GM20431 (cell line): ENCODE results near the gene TUBB4A.
"Not testable (repeated sequence)": the region's sequence is repeated elsewhere in the genome, so short reads cannot be mapped to it uniquely, and the experiment has no call there.

Source experiments
- in situ Hi-C: fragments of 300-500 bp; cut with MseI, MboI; formaldehyde crosslinking; loops from one replicate; pipeline ENCODE4 v1.15.0; 2020; ENCODE audit warnings: low sequenced_read_pairs; ENCODE audit not compliant: unreplicated experiment

TUBB4A gene

DNA sequence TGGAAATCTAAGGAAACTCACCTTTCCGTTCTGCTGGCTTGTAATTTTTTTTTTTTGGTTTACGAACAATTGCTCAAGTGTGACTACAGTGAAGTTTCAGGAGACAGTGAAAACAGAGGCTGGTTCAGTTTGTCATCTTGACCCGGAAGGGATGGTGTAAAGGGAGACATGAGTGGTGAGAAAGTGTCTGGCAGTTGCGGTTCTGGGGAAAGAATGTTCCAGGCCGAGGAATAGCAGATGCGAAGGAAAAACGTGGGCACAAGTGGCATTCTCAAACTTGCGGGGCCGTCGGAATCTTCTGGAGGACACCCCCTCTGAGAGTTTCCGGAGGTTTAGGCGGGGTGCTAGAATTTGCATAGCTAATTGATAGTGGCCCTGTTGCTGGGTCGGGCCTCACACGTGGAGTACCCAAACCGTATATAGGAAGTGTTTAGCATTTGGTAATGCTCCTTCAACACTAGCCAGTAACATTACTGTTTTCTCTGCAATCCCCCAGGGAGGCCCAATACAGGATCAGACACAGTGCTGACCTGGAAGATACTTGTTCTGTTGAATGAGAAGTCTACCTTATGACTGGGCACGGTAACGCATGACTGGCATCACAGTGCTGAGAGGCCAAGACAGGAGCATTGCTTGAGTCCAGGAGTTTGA is 25.9 kb upstream of the TUBB4A start:
- in situ Hi-C loops: no loop called here

DNA sequence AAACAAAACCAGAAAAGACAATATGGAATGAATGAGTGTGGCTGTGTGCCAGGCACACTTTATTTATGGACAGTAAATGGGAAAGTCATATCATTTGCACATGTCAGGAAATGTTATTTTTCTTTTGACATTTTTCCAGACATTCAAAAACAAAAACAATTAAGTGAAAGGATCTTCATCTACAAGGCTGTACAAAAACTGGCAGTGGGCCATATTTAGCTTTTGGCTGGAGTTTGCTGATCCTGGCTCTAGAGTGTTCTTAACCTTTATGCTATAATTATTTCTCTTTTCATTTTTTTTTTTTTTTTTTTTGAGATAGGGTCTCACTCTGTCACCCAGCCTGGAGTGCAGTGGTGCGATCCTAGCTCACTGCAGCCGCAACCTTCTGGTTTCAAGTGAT is 22.2 kb upstream of the TUBB4A start:
- in situ Hi-C loops: no loop called here

DNA sequence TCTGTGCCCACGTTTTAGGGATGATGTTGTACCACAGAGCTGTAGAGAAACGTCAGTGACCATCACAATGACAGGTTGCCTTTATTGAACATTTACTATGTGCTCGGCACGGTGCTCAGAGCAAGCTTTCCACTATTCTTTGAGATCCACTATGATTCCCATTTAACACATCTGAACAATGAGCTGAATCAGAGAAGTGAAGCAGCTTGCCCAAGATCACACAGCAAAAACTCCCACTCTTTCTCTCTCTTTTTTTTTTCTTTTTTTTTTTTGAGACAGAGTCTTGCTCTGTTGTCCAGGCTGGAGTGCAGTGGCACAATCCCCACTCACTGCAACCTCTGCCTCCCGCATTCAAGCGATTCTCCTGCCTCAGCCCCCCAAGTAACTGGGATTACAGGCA is 20.6 kb upstream of the TUBB4A start:
- in situ Hi-C loops: no loop called here

DNA sequence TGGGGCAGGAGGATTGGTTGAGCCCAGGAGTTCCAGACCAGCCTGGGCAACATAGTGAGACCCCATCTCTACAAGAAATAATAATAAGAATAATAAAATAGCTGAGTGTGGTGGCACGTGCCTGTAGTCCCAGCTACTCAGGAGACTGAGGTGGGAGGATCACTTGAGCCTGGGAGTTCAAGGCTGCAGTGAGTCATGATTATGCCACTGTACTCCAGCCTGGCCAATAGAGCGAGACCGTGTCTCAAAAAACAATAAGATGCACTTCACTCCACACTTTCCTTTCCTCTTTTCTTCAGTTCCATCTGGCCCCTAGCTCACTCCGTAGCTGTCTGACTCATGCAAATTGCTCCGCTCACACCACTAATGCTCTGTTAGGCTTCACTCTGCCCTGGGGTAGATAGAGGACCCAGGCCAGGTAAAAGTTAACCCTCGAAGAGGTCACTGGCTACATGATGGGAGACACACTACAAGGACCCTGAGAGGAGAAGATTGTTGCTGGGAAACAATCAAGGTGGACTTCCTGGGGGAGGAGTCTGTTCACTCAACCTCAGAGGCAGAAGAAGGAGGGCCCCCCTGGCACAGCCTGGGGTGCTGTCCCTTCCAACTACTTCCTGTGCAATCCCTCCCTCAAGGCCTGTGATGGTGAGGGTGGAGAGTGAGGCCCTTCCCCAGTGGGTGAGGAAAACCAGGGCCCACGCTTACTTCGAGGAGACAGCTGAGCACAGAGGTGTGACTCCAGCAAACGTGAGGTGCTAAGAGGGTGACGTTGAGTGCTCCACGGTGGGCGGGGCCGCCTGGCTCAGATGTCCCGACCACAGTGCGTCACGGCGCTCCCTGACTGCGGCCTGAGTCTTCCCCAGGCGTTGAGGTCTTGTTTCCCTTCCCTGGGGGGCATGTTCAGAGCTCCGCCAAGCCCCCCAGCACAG is 19.9 kb upstream of the TUBB4A start:
- in situ Hi-C loops: no loop called here

DNA sequence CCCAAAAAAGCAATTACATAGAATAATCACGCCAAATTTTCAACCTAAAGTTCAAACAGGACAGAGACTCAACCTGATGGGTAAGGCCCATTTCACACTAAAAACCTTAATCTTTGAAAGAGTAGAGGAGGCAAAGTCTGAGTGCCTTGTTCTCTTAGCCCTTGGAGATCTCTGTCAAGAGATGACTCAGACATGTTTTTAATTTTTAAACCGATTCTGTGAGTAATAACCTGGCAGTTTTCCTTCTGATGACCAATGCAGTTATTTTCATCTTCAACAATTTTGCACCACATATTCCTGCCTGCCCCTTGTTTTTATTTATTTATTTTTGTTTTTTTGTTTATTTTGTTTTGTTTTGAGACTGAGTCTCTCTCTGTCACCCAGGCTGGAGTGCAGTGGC is 17.2 kb upstream of the TUBB4A start:
- in situ Hi-C loops: no loop called here

DNA sequence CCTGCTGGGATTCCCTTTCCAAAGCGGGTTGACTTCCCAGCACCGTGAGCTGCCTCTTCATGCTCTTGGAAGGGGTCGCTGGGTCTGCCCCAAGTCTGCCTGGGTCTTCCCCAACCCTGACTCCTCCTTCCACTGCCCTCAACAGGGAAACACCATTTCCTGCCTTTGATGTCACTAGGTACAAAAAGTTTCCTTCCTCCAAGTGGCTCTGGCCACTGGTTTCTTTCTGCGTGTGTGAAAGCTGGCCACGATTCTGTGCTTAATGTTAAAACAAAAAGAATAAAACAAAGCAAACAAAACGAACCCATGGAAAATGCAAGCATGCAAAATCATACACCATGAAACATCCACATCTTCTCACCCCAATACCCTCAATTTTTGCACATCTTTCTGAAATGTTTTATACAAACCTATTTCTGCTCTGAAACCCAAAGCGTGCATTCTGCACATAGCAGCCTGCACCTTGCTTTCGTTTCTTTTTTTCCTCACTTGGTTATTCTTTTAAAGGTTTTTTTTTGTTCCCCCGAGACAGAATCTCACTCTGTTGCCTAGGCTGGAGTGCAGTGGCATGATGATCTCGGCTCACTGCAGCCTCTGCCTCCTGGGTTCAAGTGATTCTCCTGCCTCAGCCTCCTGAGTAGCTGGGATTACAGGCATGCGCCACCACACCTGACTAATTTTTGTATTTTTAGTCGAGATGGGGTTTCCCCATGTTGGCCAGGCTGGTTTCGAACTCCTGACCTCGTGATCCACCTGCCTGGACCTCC is 16.2 kb upstream of the TUBB4A start:
- in situ Hi-C loops: no loop called here

DNA sequence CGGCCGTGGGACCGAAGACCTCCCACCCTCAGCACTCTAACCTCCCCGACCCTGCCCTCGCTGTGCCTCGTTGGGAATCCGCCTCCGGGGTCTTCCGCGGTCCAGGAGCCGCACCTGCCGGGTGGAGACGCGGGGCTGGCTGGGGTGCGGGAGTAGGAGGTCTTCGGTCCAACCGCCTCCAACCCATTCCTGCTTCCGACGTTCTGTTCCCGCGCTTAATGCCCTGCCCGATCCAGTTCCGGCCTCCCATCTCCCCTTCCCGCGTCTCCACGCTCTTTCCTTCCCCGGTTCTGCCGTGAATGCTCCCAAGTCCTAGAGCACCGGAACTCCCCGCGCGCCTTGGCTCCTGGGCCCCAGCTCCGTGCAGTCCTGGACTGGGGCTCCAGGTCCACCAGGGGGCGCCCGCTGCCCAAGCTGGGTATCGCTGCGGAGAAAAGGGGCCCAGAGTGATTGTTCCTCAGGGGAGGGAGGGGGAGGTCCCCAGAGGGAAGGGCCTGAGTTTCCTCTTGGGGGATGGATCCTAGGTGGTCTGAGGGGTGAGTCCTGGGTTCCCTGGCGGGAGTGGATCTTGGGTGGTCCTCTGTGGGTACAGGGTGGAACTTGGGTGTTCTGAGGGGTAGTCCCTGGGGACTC is 14.7 kb upstream of the TUBB4A start:
- in situ Hi-C loops: no loop called here

DNA sequence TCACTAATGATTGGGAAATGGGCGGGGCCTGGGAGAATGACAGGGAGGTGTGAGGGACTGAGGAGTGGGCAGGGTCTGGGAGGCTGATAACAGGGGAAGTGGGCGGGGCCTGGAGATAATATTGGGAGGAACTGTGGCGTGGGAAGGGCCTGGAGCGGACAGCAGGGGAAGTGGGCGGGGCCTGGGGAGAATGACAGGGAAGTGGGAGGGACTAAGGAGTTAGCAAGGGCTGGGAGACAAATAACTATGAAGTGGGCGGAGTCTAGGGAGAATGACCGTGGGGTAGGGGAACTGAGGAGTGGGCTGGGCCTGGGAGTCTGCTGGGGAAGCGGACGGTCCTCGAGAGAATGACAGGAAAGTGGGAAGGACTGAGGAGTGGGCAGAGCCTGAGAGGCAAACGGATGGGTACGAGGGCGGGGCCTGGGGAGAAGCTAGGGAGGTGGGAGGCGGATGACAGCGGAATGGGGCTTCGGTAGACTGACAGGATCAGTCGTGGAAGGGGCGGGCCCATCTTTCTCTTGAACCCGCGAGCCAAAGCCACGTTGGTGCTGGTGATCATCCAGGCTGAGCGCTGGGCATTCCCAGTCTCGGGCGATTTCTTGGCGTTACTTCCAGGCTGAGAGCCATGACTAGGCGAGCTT is 14.0 kb upstream of the TUBB4A start:
- in situ Hi-C loops: no loop called here

DNA sequence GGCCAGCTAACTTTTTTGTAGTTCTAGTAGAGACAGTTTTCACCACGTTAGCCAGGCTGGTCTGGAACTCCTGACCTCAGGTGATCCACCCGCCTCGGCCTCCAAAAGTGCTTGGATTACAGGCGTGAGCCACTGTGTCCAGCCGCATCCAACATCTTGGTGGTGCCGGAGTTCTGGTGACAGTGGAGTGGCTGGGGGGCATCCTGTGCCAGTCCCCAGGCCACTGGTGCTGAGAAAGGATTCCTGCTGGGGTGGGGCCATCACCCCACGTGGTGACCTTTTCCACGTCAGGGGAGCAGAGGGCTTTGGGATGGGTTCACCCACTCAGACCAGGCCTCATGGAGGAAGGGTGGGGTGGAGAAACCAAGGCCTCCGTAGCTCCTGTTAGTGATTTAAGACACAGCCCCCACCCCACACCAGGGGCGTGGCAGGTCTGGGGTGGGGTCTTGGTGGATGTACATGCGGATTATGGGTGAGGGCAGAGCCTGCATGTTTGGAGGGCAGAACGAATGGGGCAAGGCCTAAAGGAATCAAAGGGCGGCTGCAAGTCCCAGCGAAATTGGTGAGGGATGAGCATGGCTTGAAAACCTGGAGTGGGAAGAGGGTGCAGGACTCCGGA is 12.9 kb upstream of the TUBB4A start:
- in situ Hi-C loops: no loop called here

DNA sequence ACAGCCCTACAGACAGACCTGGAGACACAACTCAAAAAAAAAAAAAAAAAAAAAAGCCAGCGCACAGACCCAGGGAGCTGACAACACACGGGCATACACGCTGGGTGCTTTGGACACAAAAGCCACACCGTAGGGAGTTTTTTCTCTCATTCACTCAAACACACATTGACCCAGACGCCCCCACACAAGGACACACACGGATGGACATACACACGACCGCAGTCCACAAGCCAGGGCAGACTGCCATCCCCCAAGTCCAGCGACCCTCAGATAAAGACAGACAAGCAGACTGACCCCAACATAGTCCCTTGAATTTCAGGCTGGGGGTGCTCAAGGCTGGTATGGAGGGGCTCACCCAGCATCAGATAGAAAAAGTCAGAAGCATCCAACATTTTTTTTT is 12.0 kb upstream of the TUBB4A start:
- in situ Hi-C loops: no loop called here

DNA sequence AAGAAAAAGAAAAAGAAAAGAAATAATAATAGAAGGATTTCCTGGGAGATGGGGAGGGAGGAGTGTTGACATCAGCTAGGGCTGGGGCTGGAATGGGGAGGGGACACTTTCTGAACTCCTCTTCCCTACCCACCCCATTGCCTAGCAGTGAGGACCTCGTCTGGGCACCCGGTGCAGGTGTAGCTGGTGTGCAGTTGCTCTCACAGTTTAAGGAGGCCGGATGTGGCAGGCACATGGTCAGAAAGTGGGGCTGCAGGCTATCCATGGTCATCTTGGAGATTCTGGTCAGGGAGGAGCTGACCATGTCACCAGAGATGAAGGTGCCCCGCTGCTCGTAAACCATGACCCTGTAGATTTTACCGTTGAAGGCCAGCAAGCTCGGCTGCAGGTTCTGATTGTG is 8.5 kb upstream of the TUBB4A start:
- in situ Hi-C loops: no loop called here

DNA sequence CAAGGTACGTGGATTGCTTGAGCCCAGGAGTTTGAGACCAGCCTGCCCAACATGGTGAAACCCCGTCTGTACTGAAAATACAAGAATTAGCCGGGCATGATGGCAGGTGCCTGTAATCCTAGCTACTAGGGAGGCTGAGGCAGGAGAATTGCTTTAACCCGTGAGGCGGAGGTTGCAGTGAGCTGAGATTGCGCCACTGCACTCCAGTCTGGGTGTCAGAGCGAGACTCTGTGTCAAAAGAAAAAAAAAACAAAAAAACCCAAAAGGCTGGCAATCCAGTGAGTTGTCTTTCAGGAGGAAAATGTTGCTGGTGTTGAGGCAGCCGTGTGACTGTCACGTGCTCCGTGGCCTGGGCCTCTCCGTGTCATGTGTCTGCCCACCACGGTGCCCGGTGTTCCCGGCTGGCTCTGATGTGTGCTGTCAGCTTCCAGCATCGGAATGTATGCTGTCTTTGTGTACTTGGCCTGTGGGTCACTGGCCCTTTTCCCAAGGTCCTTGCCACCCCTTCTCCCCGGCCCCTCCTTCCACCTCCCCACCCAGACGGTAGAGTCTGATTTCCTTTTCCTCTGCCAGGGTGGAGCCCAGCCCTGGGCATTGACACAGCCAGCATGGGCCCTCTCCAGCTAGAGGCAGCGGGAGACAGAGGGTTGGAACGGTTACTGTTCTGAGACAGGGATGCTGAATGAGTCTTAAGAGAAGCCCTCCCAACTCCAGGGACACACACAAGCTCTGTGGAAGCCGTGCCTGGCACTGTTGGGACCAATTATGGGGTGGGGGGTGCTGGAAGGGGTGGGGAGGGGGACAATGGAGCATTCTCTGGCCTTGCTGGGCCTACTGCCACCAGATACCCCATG is 7.2 kb upstream of the TUBB4A start:
- in situ Hi-C loops: no loop called here

DNA sequence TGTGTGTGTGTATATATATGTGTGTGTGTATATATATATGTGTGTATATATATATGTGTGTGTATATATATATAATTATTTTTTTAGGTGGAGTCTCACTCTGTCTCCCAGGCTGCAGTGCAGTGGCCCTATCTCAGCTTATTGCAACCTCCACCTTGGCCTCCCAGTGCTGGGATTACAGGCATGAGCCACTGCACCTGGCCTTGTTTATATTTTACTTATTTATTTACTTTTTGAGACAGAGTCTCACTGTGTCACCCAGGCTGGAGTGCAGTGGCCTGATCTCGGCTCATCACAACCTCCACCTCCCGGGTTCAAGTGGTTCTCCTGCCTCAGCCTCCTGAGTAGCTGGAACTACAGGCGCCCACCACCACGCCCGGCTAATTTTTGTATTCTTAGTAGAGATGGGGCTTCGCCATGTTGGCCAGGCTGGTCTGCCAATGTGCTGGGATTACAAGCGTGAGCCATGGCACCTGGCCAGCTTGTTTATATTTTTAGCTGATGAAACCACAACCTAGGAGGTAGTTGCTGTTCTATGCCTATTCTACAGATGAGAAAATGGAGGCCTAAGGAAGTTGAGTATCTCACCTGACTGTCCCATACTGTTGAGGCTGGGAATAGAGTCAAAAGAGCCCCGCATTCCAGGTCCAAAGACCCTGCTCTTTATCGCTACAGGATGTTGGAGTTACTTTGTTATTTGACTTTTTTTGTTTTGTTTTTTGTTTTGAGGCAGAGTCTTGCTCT is 6.1 kb upstream of the TUBB4A start:
- in situ Hi-C loops: not testable (repeated sequence)

DNA sequence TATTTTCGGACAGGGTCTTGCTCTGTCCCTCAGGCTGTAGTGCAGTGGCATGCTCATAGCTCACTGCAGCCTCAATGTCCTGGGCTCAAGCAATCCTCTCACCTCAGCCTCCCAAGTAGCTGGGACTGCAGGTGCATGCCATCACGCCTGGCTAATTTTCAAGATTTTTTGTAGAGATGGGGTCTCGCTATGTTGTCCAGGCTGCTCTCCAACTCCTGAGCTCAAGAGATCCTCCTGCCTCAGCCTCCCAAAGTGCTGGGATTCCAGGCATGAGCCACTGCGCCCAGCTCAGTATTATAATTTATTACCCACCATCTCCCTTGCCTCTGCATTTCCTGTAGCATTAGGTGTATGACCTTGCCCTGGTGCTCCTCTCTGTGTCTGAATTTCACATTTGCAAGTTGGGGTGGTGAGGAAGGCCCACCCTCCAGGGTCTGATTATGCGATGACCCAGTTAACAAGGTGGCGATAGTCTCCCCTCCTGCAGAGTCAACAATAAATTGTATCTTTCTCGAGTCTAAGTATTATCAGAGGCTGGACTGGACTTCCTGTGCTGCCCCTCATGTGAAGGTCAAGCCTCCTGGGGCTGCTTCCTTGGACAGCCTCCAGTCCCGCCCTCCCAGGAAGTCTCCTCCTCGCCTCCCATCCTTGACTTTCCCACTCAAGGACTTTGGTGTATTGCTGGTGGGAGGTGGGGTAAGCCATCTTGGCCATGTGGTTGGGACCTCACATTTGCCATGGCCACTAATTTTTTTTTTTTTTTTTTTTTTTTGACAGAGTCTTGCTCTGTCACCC is 1.5 kb upstream of the TUBB4A start:
- in situ Hi-C loops: no loop called here

DNA sequence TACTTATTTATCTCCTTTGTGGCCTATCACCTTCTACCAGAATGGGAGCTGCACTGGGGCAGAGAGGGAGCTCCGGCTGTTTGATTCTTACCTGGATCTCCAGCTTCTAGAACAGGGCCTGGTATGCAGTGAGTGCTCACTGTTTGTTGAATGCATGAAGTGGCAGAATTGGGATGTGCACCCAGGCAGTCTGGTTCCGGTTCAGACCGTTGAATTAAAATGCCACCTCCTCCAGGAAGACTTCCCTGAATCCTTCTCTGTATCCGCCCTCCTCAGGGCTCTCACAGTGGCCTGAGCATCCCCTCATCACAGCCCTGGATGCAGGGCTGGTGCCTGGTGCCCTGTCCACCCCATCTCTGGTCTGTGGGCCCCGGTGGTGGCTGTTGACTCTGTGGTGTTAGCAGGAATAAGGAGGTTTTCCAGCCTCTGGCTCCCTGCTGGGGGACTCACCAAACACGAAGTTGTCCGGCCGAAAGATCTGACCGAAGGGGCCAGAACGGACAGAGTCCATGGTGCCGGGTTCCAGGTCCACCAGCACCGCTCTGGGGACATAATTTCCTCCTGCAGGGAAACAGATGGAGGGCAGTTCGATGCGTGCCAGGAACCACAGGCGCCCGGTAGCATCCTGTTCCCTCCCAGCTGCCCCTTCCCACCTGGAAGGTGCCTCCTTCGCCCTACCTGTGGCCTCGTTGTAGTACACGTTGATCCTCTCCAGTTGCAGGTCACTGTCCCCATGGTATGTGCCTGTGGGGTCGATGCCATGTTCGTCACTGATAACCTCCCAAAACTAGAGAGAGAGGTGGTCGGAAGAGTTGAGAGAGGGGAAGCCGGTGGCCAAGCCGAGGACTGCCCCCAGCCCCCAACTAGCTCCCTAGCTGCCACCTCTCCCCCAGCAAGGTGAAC is 1.0 kb downstream of the TUBB4A start:
- in situ Hi-C loops: no loop called here

DNA sequence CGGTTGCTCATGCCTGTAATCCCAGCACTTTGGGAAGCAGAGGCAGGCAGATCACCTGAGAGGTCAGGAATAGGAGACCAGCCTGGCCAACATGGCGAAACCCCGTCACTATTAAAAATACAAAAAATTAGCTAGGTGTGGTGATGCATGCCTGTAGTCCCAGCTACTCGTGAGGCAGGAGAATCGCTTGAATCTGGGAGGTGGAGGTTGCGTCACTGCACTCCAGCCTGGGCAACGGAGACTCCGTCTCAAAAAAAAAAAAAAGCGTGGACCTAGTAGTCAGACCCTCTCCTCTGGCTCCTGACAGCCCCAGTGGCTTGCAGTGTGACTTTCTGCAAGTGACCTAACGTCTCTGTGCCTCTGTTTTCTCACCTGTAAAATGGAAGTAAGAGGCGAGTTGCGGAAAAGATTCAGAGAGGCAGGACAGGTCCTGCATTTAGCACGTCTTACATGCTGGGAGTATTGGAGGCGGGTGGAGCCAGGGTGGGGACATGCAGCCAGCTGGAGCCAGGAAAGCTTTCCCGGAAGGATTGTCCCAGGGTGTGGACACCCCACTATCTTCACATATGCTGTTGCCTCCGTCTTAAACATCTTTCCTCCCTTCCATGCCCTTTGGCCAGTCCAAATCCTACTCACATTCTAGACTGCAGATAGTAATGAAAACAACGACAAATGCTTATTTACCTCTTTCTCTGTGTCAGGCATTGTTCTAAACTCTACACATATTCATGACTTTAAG is 2.9 kb downstream of the TUBB4A start:
- in situ Hi-C loops: no loop called here
